ENCODE data around the gene KLHL40.

Gene KLHL40

DNA sequence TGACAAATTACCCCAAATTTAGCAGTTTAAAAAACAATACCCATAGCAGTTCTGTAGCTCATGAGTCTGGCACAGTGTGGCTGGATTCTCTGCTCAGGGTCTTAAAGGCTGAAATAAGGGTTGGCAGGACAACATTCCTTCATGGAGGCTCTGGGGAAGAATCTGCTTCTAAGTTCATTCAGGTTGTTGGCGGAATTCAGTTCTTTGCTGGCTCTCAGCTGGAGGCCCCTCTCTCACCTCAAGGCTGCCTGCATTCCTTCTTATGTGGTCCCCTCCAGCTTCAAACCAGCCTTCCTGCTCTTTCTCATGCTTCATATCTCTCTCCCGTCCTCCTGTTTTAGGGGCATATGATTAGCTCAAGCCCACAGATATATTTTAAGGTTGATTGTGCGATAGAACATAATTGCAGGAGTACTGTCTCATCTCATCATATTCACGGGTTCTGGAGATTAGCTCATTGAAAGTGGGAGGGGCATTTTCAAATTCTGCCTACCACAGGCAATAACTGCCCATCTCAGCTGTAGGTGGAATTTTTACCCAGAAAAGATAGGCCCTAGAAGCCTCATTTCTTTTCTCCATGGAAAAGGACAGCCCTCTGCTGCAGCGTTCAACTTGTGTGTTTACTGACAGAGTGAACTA lies 37.4 kb upstream of the KLHL40 start:
- no peak for TF ChIP-seq ZFX (IDR thresholded peaks at IDR 0.05)
- TF ChIP-seq, protein P1, sequence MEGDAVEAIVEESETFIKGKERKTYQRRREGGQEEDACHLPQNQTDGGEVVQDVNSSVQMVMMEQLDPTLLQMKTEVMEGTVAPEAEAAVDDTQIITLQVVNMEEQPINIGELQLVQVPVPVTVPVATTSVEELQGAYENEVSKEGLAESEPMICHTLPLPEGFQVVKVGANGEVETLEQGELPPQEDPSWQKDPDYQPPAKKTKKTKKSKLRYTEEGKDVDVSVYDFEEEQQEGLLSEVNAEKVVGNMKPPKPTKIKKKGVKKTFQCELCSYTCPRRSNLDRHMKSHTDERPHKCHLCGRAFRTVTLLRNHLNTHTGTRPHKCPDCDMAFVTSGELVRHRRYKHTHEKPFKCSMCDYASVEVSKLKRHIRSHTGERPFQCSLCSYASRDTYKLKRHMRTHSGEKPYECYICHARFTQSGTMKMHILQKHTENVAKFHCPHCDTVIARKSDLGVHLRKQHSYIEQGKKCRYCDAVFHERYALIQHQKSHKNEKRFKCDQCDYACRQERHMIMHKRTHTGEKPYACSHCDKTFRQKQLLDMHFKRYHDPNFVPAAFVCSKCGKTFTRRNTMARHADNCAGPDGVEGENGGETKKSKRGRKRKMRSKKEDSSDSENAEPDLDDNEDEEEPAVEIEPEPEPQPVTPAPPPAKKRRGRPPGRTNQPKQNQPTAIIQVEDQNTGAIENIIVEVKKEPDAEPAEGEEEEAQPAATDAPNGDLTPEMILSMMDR (conservative IDR thresholded peaks at IDR 0.05): no peak
- no peak overlapping the region for H3K27ac ChIP-seq

DNA sequence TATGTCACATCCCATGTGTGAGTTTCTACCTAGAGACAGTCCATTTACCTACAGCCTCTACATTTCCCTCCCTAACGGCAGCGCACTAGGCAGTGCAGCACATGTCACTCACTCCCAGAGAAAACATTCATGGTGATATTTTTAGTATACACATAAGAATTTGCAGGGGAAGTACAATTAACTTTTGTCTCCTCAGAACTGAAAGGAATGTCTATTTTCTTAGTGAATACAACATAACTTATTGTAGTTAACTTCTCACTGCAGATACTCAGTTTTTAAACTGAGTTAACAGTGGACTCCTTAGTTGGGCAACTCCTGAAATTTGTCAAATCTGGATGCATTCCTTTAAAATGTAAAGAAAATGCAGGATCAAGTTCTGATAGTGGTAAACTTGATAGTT lies 36.3 kb upstream of the KLHL40 start:
- no peak overlapping the region for H3K27ac ChIP-seq
- TF ChIP-seq, protein P1 (conservative IDR thresholded peaks at IDR 0.05): no peak
- no peak for TF ChIP-seq ZFX (IDR thresholded peaks at IDR 0.05)

DNA sequence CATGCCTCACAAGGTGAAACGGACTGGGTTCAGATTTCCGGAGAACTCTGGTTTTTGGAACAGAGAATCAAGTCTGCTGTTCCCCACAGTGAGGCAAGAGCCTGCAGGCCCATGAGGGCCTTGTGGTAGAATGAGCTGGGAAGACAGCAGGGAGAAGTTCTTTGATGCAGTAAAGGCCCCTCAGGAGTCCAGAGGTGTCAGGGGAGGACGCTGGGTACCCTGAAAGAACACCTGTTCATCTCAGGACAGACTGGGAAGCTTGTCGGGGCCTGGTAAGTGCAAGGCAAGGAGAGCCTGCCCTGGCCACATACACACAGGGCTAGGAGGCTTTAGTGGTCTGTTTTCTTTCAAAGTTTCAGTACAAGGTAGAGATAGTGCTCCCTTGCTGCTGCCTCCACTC lies 35.6 kb upstream of the KLHL40 start:
- TF ChIP-seq ZFX (IDR thresholded peaks at IDR 0.05): no peak
- TF ChIP-seq, protein P1 (conservative IDR thresholded peaks at IDR 0.05): no peak
- no peak overlapping the region for H3K27ac ChIP-seq

DNA sequence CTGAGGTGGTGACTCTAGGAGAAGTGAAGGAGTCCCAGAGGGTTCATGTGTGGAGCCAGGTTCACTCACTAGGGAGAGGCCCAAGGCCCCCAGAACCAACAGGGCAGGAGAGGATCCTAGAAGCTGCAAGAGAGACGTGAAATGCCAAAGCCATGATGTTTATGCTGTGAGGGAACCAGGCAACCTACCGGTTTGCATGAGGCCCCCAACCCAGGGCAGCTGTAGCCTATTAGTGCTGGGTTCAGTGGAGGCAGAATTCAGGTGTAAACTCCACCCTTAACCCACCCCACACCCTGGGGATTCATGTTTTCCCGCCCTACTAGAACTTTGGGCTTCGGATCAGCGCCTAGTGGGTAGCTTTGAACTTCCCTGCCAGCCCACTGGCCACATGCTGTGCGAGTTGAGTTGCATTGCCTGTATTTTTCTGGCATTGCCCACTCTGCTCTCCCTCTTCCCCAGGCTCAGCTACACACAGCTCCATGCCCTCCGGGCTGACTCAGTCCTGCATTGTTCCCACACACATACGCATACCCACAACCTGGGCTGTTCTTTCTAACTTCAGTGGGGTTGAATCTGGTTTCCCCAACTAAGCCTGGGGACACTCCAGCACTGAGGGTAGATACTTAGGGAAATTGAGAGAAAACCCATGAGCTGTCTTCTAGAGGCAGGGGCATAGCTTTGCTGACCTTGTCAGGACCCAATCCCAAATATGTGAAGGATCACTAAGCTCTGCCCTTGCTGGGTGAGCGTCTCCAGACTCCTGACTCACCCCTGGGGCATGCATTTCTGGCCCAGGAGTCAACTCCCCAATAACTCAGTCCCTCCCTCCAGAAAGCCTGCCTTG lies 33.9 kb upstream of the KLHL40 start:
- no peak overlapping the region for H3K27ac ChIP-seq
- TF ChIP-seq ZFX (IDR thresholded peaks at IDR 0.05): no peak
- TF ChIP-seq, protein P1 (conservative IDR thresholded peaks at IDR 0.05): no peak

DNA sequence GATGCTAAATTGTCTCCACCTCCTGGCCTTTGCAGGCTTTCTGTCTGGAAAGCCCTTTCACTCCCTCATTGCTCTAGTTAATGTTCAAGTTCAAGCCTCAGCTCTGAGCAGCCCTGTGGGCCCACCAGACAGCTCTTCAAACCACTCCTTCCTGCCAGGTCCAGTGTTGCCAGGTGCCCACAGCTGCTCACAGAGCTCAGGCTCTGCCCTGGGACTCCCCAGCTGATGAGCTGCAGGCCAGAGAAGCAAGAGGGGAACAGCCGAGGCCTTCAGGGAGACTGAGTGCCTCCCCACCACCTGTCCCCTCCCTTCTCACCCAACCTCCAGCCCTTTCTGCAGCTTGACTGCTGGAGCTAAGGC lies 33.1 kb upstream of the KLHL40 start:
- TF ChIP-seq, protein P1 (conservative IDR thresholded peaks at IDR 0.05): no peak
- TF ChIP-seq ZFX (IDR thresholded peaks at IDR 0.05): no peak
- H3K27ac ChIP-seq: peak overlapping the region; percentile 64

DNA sequence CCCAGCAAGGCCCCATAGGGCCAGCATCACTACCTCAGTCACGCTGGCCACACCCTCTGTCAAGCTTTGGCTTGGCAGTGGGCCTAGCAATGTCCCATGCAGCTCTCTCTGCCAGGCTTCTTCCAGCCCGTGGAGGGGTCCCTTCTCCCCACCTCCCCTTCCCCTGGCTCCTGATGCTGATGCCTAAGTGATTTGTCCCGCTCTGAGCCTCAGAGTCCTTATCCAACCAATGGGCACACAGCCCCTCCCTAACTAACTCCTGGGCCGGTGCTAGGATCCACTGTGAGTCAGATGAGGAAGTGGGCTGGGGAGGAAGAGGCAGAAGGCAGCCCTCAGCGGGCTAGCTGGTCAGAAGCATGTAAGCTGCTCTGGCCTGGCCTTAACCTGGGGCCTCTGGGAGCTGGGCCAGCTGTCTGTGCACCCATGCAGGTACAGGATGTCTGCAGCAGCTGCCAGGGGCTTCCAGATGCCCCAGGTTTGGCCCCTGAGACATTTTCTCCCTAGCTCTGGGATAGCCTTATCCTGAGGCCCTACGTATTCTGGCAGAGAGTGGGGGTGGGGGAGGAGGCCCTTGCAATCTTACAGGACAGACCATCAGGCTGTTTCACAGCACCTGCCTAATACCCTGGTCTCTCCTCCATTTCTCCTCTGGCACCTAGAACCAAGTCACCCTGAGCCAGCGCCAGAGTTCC lies 32.6 kb upstream of the KLHL40 start:
- H3K27ac ChIP-seq: peak overlapping the region; percentile 64
- no peak for TF ChIP-seq ZFX (IDR thresholded peaks at IDR 0.05)
- TF ChIP-seq, protein P1 (conservative IDR thresholded peaks at IDR 0.05): no peak

DNA sequence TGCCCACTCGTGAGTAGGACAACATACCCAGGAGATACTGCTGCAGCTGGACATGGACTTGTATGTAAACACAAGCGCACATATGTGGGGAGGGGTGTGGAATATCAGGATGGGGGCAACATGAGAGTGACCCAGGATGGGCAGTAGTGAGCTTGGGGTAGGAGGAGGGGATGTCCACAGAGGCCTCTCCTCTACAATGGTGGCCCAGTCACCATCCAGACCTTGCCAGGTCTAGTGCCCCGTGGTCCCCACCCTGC lies 32.1 kb upstream of the KLHL40 start:
- peak overlapping the region; percentile 64 for H3K27ac ChIP-seq
- TF ChIP-seq ZFX (IDR thresholded peaks at IDR 0.05): no peak
- TF ChIP-seq, protein P1 (conservative IDR thresholded peaks at IDR 0.05): no peak

All from C4-2B (cell line).